Measurements from ENCODE around the gene CTTNBP2. TPM values are rescaled to one million over a fixed set of nuclear protein-coding genes. Genes with fewer than 3 reads are reported as not detected.

CTTNBP2 gene
- total RNA-seq, 1 experiment from 2014 or later: 17.6 TPM

- H4K91ac ChIP-seq (ENCODE audit: insufficient read length, low read depth, low read length): no peak overlapping the region
- H4K8ac ChIP-seq (replicated peaks; ENCODE audit: insufficient read length, low read depth, low read length): no peak overlapping the region
- H2AK5ac ChIP-seq (ENCODE audit: insufficient read length, low read length): no peak overlapping the region
- no peak overlapping the region for H3K27ac ChIP-seq (ENCODE audit: insufficient read length, low read depth, low read length)
- no peak overlapping the region for H2AFZ ChIP-seq (ENCODE audit: low read length)
- WGBS (ENCODE audit: extremely low coverage, insufficient read length, low lambda C conversion rate): no CpG with 5 or more reads among the region's 2 CpGs
- no peaks in the 10 kb centered on the region for H3K79me2 ChIP-seq (ENCODE audit: insufficient read depth, low read length)
- H3K79me1 ChIP-seq (ENCODE audit: insufficient read depth, low read depth, low read length, poor library complexity, severe bottlenecking): no peaks in the 10 kb centered on the region
- no peaks in the 10 kb centered on the region for H3K9me3 ChIP-seq (ENCODE audit: control insufficient read depth, low read depth, low read length)
- H2BK120ac ChIP-seq (ENCODE audit: low read depth, low read length, poor library complexity, severe bottlenecking): no peak overlapping the region
- no peak overlapping the region for H3K56ac ChIP-seq (ENCODE audit: insufficient read length, low read depth, low read length)
- H3K27me3 ChIP-seq (ENCODE audit: insufficient read depth, low read length): no peaks in the 10 kb centered on the region
- no peak for DNase-seq
- Mint-ChIP-seq H3K4me3 (no peak overlapping the region), H3K4me1 (no peaks in the 10 kb centered on the region), H3K36me3 (ENCODE audit: insufficient read depth in 1 of 3, low read depth in 3 of 3) (peaks cover 4 to 24% (median 12%) of the 10 kb centered on the region in 3 experiments; a peak in 6 of 7 replicates), H3K27ac (no peak overlapping the region; a peak in 2 of 7 replicates), H3K9me3 (no peaks in the 10 kb centered on the region), H3K27me3 (ENCODE audit: low read depth) (no peaks in the 10 kb centered on the region)
- TF ChIP-seq CTCF (conservative IDR thresholded peaks at IDR 0.05): no peak
- H2BK5ac ChIP-seq (ENCODE audit: insufficient read length, low read length): no peak overlapping the region
- no peak overlapping the region for H2BK12ac ChIP-seq (ENCODE audit: insufficient read length, low read depth, low read length)
- H3K23me2 ChIP-seq (ENCODE audit: insufficient read length, low read depth, low read length, poor library complexity, severe bottlenecking): no peaks in the 10 kb centered on the region
- H2BK20ac ChIP-seq (ENCODE audit: low read depth, low read length, poor library complexity, severe bottlenecking): no peak overlapping the region
- no peak overlapping the region for H3K14ac ChIP-seq (ENCODE audit: insufficient read depth, low read length)
- H3K18ac ChIP-seq (ENCODE audit: insufficient read length, low read depth, low read length): no peak overlapping the region
- no peaks in the 10 kb centered on the region for H4K20me1 ChIP-seq (ENCODE audit: control insufficient read depth, insufficient read depth, insufficient read length)
- no peak overlapping the region for H3K4ac ChIP-seq (ENCODE audit: low read depth, low read length)
- H4K5ac ChIP-seq (ENCODE audit: insufficient read length, low read depth, low read length): no peak overlapping the region
- no peaks in the 10 kb centered on the region for H3K4me1 ChIP-seq (ENCODE audit: insufficient read depth, low read length)
- H3K23ac ChIP-seq (ENCODE audit: insufficient read length, low read depth, low read length): no peak overlapping the region
- no peak overlapping the region for H2BK15ac ChIP-seq (ENCODE audit: low read depth, low read length)
- no peak overlapping the region for H3K9ac ChIP-seq (ENCODE audit: extremely low read depth, insufficient read length, low read length)
- H3K4me2 ChIP-seq (ENCODE audit: insufficient read depth, insufficient read length, low read length): no peak overlapping the region
- no peak overlapping the region for H3T11ph ChIP-seq (ENCODE audit: low read length)
Measured at GRCh38 chr7:117772421-117772820, 100.8 kb downstream of the CTTNBP2 start.
